Lung microvascular endothelial cell (primary cell): ENCODE measurements around the gene DAGLA. TPM values are rescaled to one million over a fixed set of nuclear protein-coding genes. Genes with fewer than 3 reads are reported as not detected.

Experiments
- DNase-seq, 2 donors: peaks; one replicate each; pipeline versions ENCODE4 v3.0.0 to v3.0.0-alpha.2; 2010; ENCODE audit warnings: low read depth in 2 of 2
- total RNA-seq: library from RNA; depleted of rRNA; stranded (reverse); fragments of >200 nt; gene quantifications from 2 replicates; pipeline ENCODE4 v1.2.1, GENCODE V29; 2014

The DAGLA gene
- total RNA-seq, 1 donor from 2014 or later: 3.0 TPM

GRCh38 chr11:61688365-61689163 lies 8.4 kb downstream of the DAGLA start:
- DNase-seq: peak; percentile 80 to 82

- DNase-seq: no peak
Observed at GRCh38 chr11:61689164-61689496, 8.9 kb downstream of the DAGLA start.

- DNase-seq: peak in 1 of 2 donors; percentile 43
Observed at GRCh38 chr11:61690706-61691379, 10.7 kb downstream of the DAGLA start.

GRCh38 chr11:61691380-61692156 lies 11.4 kb downstream of the DAGLA start:
- DNase-seq: no peak

- DNase-seq: peak in 1 of 2 donors; percentile 55
Observed at GRCh38 chr11:61693922-61694601, 13.9 kb downstream of the DAGLA start.

DNA sequence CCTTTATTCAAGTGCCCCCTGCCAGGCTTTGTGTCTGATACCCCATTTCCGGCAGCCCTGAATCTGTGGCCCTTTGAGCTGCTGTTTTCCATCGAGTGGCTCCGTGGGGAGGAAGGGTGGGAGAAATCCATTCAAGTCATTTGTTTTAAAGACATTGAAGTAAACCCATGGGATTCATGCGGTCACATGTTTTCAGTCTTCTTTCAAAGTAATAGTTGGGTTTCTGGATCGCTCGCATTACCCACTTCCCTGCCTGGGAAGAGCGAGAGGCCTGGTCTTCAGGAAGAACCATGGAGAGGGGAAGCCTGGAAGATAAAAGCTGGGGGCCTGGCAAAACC lies 14.4 kb downstream of the DAGLA start:
- DNase-seq: no peak

- DNase-seq: no peak
Observed at GRCh38 chr11:61694946-61695706, 14.9 kb downstream of the DAGLA start.

- DNase-seq: peak; percentile 75 to 84
Observed at GRCh38 chr11:61695917-61696316, 15.7 kb downstream of the DAGLA start.

DNA sequence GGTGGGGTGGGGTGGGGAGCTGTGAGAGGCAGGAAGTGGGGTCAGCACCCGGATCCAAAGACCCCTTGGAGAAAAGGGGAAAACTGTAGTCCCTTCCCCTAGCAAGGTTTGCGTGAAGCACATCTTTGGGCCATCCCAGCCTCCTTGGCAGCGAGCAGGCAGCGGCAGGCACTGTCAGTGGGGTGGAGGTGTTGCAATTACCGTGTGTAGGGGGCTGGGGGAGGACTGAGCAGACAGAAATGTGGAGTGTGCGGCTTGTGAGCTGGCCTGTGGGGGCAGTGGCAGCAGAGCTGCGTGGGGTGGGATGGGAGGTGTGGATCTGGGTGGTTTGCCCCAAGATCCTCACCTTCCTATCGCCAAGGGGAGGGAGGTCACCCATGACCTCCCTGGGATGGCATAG lies 16.4 kb downstream of the DAGLA start:
- DNase-seq: no peak

GRCh38 chr11:61697078-61697502 lies 16.9 kb downstream of the DAGLA start:
- no peak for DNase-seq

DNA sequence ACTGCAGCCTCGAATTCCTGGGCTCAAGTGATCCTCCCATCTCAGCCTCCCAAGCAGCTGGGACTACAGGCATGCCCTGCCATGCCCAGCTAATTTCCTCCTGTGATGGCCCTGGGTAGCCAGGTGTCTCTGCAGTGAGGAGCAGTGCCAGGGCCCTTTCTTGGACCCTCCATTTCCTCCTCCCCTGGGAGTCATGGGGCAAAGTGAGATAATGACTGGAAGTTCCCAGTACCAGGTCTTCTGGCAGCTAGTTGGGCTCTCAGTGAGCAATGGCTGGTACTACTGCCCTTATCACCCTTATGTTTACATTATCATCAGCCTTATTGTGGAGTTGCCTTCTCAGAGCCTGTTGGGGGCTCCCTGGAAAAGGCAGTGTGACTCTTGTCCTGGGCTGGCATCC lies 17.6 kb downstream of the DAGLA start:
- no peak for DNase-seq

DNA sequence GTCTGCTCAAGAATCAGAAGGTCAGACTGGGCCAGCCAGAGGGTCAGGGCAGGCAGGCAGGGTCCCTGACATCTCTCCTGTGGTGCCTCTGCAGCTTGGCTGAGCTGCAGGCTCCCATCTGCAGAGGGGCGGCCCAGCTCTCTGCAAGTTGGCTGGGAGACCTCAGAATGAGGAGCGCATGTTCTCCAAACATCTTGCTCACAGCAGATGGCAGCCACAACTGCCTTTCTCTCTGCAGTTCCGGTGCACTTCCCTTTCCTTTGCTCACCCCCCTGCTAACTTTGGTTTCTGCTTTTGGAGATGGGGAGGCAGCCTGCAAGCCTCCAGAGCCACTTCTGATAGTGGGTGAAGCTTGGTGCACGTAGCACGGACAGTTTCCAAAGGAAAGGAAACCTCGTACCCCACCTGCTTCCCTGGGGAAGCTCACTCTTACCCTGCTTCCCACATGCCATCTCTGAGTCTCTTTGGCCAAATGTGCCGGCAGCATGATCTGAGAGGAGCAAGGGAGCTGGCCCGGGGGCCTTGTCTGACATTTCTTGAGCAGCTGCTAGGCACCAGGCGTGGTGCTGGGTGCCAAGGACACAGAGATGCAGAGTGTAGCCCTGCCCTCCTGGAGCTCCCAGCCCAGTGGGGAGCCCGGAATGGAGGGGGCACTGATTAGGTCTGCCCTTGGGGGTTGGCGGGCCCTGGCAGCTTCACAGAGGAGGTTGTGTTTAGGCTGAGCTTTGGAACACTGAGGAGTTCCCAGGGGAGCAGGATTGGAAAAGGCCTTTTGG lies 18.2 kb downstream of the DAGLA start:
- peak in 1 of 2 donors; percentile 21 for DNase-seq

DNA sequence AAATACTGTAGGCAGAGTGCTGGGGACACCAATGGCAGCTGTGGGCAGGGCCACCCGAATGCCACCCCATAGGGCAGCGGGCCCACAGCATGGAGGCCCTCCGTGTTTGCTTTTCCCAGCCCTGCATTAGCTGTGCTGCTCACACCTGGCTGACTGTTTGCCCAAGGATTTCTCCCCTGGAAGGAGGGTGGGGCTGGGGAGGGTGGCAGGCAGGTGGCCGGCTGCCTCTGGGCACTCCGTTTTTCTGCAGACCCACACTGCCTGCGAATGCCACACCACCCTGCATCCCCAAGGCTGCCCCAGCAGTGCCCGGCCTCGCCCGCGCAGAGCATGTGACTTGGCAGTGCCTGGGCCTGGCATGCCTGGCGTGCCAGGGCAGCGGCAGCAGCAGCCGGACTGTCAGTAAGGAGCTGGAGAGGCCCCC lies 19.6 kb downstream of the DAGLA start:
- no peak for DNase-seq

DNA sequence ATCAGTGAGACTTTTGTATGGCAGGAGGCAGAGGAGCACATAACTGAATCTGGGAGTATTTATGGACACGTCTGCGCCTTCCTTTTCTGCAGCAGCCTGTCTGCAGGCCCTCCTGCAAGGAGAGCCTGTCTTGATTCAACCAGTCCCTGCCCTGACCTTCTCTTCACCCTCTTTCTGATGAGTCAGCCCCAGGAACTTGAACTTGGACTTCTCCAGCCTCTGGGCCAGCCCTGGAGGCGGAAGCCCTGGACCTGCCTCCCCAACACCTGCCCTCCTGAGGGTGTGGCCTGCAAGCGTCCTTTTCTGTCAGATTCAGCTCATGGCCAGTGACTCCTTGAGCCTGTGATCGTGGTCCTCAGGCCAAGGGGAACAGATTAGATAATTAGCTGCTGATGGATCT lies 20.0 kb downstream of the DAGLA start:
- DNase-seq: peak in 1 of 2 donors; percentile 59

DNA sequence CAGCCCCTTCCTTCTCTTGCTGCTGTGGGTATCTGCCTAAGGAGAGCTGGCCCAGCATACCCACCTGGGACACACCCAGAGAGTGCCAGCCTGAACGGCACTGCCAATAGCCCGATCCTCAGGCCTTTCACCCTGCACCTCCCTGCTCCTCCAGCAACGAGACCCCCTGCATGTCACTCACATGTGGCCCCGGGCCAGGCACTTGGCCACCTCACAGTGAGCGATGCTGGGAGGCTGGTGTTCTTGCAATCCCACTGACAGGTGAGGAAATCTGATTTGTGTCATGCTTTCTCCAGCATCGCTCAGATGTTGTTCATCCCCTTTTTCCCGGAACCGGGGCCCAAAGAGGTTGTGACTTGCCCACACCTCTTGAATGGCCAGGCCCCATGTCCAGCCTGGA lies 20.5 kb downstream of the DAGLA start:
- no peak for DNase-seq

DNA sequence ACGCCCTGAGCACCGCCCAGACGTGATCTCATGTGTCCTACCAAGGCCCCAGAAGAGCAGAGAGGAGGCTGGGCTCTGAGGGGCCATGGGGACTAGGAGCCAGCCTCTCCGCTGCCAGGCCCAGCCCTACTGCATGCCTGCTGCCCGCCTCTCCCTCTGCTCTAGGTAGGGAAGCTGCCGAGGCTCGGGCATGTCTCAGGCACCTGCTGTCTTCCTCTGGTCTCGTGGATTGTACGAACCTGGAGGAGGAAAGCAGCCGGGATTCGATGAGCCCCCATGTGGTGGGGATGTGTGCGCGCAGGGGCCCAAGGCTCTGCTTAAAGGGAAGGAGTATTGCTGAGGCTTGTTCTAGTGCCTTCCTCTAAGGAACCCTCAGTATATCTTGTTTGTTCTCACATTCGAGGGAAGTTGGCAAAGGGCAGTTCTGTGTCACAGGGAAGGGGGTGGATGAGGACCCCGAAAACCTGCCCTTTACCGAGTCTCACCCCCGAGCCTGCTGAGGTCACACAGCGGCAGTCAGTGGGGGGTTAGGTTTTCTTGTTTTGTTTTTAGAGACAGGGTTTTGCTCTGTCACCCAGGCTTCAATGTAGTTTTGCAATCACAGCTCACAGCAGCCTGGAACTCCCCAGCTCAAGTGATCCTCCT lies 21.2 kb downstream of the DAGLA start:
- DNase-seq: peak; percentile 28 to 43

GRCh38 chr11:61702701-61703312 lies 22.6 kb downstream of the DAGLA start:
- no peak for DNase-seq

- no peak for DNase-seq
Observed at GRCh38 chr11:61704838-61705237, 24.6 kb downstream of the DAGLA start.
